Heart left ventricle (tissue), 16 donors: ENCODE measurements around the gene HUNK. TPM values are rescaled to one million over a fixed set of nuclear protein-coding genes. Genes with fewer than 3 reads are reported as not detected.
"Not testable (repeated sequence)": the region's sequence is repeated elsewhere in the genome, so short reads cannot be mapped to it uniquely, and the experiment has no call there.

Experiments
- ATAC-seq, 4 donors: fragments of 200-7000 bp; cut with Tn5 transposase; one replicate each; pipeline ENCODE4 v1.9.1; 2020 to 2022; ENCODE audit warnings: moderate library complexity in 4 of 4, mild to moderate bottlenecking in 3 of 4, moderate number of reproducible peaks in 1 of 4
- DNase-seq, 5 donors: peaks; one replicate each; pipeline ENCODE4 v3.0.0-alpha.2; 2020
- H3K27ac ChIP-seq, 12 donors: fragments of 200-600 bp; sonication (generic) in 4 of 12; one replicate each; pipeline versions ENCODE4 v1.5.0 to v1.8.0; 2016 to 2022; ENCODE audit warnings: mild to moderate bottlenecking in 2 of 12
- H3K27me3 ChIP-seq, 9 donors: fragments of 200-600 bp; sonication (generic) in 2 of 9; one replicate each; pipeline versions ENCODE4 v1.5.1 to v1.8.0; 2016 to 2022; ENCODE audit warnings: mild to moderate bottlenecking in 3 of 9
- H3K36me3 ChIP-seq, 9 donors: fragments of 200-600 bp; sonication (generic) in 2 of 9; one replicate each; pipeline versions ENCODE4 v1.5.0 to v1.8.0; 2018 to 2022; ENCODE audit warnings: mild to moderate bottlenecking in 2 of 9
- H3K4me1 ChIP-seq, 12 donors: fragments of 200-600 bp; sonication (generic) in 4 of 12; one replicate each; pipeline versions ENCODE4 v1.5.0 to v1.8.0; 2016 to 2022; ENCODE audit warnings: mild to moderate bottlenecking in 3 of 12
- H3K4me3 ChIP-seq, 12 donors: fragments of 200-600 bp; sonication (generic) in 4 of 12; one replicate each; pipeline versions ENCODE4 v1.5.0 to v1.8.0; 2017 to 2022; ENCODE audit warnings: mild to moderate bottlenecking in 9 of 12, moderate library complexity in 4 of 12
- H3K9me3 ChIP-seq, 12 donors: fragments of 200-600 bp; sonication (generic) in 4 of 12; one replicate each; pipeline versions ENCODE4 v1.5.0 to v1.8.0; 2016 to 2022; ENCODE audit warnings: mild to moderate bottlenecking in 1 of 12
- CTCF ChIP-seq, 12 donors: fragments of 200-600 bp; sonication (generic) in 4 of 12; IDR thresholded peaks; one replicate each; pipeline versions ENCODE4 v1.5.0 to v1.8.0; 2018 to 2022; ENCODE audit warnings: antibody characterized with exemption in 12 of 12, mild to moderate bottlenecking in 5 of 12
- POLR2A ChIP-seq, 2 donors: fragments of 450-650 bp; IDR thresholded peaks; one replicate each; pipeline ENCODE4 v1.6.1; 2017; ENCODE audit warnings: antibody characterized with exemption in 2 of 2, mild to moderate bottlenecking in 2 of 2, moderate library complexity in 2 of 2
- whole genome bisulfite sequencing, 4 donors: extraction: QIAGEN DNeasy Blood & Tissue Kit in 2 of 4; methylation state at CpG; one replicate each; pipeline versions ENCODE4 v1.1.5 to v1.1.7; 2013 to 2018; 5-methylcytosine and 5-hydroxymethylcytosine counted together
- intact Hi-C, 10 donors: fragments of 100-400 bp; cut with DNase I; formaldehyde crosslinking; loops; one replicate each; pipeline versions ENCODE4 v1.11.1 to v1.14.2; 2022
- polyA plus RNA-seq, 2 donors: library from polyadenylated mRNA; stranded (reverse); fragments of 200-250 nt; gene quantifications; one replicate each; pipeline ENCODE4 v1.2.3, GENCODE V29; 2013
- total RNA-seq, 9 donors: library from RNA; depleted of rRNA in 2 of 9; stranded (reverse); fragments of >200 nt in 2 of 9; fragmentation: NEBNext Ultra II Directional in 3 of 9; extraction: Animal tissue kit (Norgen Biotek cat#: 25700) in 3 of 9; gene quantifications; one replicate each; pipeline versions ENCODE4 v1.1.0 to v1.2.4, GENCODE V29; 2016 to 2023
- donor health status: ischemic (EF 13 %, LVEDD 7.1; RV severe dilation, severe dysfunction).
- donor health status: healthy with polysubstance abuse.
- donor health status: DM: no; HTN: yes; CAD: no.
- donor health status: DM: no; HTN: no; CAD: no.
- donor health status: ischemic (EF 25% LVEDD 6.9; RV normal size, moderate dysfunction).
- donor health status: ischemic (EF 25% LVEDD 5.7; RV mildly dilated, moderate dysfunction).
- donor health status: healthy.
- donor health status: DM: yes; HTN: yes; CAD: no.
- donor health status: ischemic (EF 35%, LVEDD 5.7; RV mildly dilated, moderate dysfunction).
- donor health status: nonischemic (EF 11% LVEDD 7.7; RV severe dilation, severe dysfunction).
- donor health status: DM: yes; HTN: yes; CAD: no.
- donor health status: PGD.
- donor health status: ischemic (EF 29% LVEDD 5.4; RV normal size, mild dysfunction).
- donor health status: nonischemic (EF 23%, LVEDD 6.1; RV moderate dilation, normal function).

Gene HUNK
- total and polyA plus RNA-seq, 11 donors: 0.02 to 1.4 (median 0.22) TPM

GRCh38 chr21:32035617-32036016, 162.8 kb downstream of the HUNK start:
- DNase-seq (no peak), ATAC-seq (no peak)
- Histone ChIP-seq H3K27me3 (no peaks in the 10 kb centered on the region), H3K27ac (no peak overlapping the region), H3K4me1 (no peaks in the 10 kb centered on the region), H3K9me3 (no peaks in the 10 kb centered on the region), H3K36me3 (no peaks in the 10 kb centered on the region), H3K4me3 (no peak overlapping the region)
- TF ChIP-seq POLR2A (IDR thresholded peaks at IDR 0.05) (no peak), CTCF (IDR thresholded peaks at IDR 0.05) (no peak)
- intact Hi-C loops: no loop called here
- 64 to 67% (median 65%) methylated on average over 2 of the region's 2 CpGs for WGBS, 4 donors

GRCh38 chr21:32036756-32037155, 163.9 kb downstream of the HUNK start:
- ATAC-seq (no peak), DNase-seq (no peak)
- Histone ChIP-seq H3K27me3 (no peaks in the 10 kb centered on the region), H3K27ac (no peak overlapping the region), H3K4me3 (no peak overlapping the region), H3K36me3 (no peaks in the 10 kb centered on the region), H3K4me1 (no peaks in the 10 kb centered on the region), H3K9me3 (no peaks in the 10 kb centered on the region)
- 72 to 79% (median 74%) methylated on average over 2 of the region's 2 CpGs for WGBS, 4 donors
- TF ChIP-seq POLR2A (IDR thresholded peaks at IDR 0.05) (no peak), CTCF (IDR thresholded peaks at IDR 0.05) (no peak)
- intact Hi-C loops: no loop called here

- not testable (repeated sequence) for DNase-seq, ATAC-seq
- 84 to 89% (median 86%) methylated on average over 4 of the region's 4 CpGs for WGBS, 4 donors
Measured at GRCh38 chr21:32038751-32039150, 165.9 kb downstream of the HUNK start.

GRCh38 chr21:32043458-32043857, 170.6 kb downstream of the HUNK start:
- intact Hi-C loops: no loop called here
- no peak for DNase-seq
- H3K4me3 ChIP-seq: no peak overlapping the region
- no peaks in the 10 kb centered on the region for H3K36me3 ChIP-seq
- 89 to 91% (median 90%) methylated on average over 10 of the region's 10 CpGs for WGBS, 4 donors
- TF ChIP-seq POLR2A (IDR thresholded peaks at IDR 0.05): no peak
- TF ChIP-seq CTCF (IDR thresholded peaks at IDR 0.05): no peak
- H3K27ac ChIP-seq: no peak overlapping the region
- no peaks in the 10 kb centered on the region for H3K27me3 ChIP-seq
- no peaks in the 10 kb centered on the region for H3K9me3 ChIP-seq
- peak in 1 of 4 donors; percentile 39 for ATAC-seq
- no peaks in the 10 kb centered on the region for H3K4me1 ChIP-seq

More at GRCh38 chr21:32038751-32039150, 165.9 kb downstream of the HUNK start:
- H3K9me3 ChIP-seq, H3K27ac ChIP-seq, H3K27me3 ChIP-seq, intact Hi-C loops, H3K36me3 ChIP-seq, H3K4me1 ChIP-seq, H3K4me3 ChIP-seq: not testable (repeated sequence)
